Tibial artery (tissue), 4 donors: ENCODE results near the gene SMAD3.

Experiments
- DNase-seq, 2 donors: peaks; one replicate each; pipeline ENCODE4 v3.0.0-alpha.2; 2019
- H3K27ac ChIP-seq, 2 donors: fragments of 200-600 bp; sonication (generic) in 1 of 2; 1 replicate in 1 of 2; 2 replicates in 1 of 2; pipeline ENCODE4 v1.5.1; 2018 to 2019; ENCODE audit warnings: mild to moderate bottlenecking in 1 of 2
- H3K27me3 ChIP-seq, 2 donors: fragments of 200-600 bp; sonication (generic) in 1 of 2; one replicate each; pipeline versions ENCODE4 v1.5.1 to v1.6.0; 2016 to 2019
- H3K36me3 ChIP-seq, 3 donors: fragments of 200-600 bp; sonication (generic) in 2 of 3; one replicate each; pipeline ENCODE4 v1.5.1; 2016 to 2019; ENCODE audit warnings: mild to moderate bottlenecking in 2 of 3
- H3K4me1 ChIP-seq, 4 donors: fragments of 200-600 bp; sonication (generic) in 2 of 4; 1 replicate in 3 of 4; 2 replicates in 1 of 4; pipeline ENCODE4 v1.5.1; 2016 to 2019
- H3K4me3 ChIP-seq, 2 donors: fragments of 200-600 bp; sonication (generic) in 1 of 2; 1 replicate in 1 of 2; 2 replicates in 1 of 2; pipeline ENCODE4 v1.5.1; 2018 to 2019; ENCODE audit warnings: mild to moderate bottlenecking in 2 of 2
- H3K9me3 ChIP-seq, 3 donors: fragments of 200-600 bp; sonication (generic) in 1 of 3; one replicate each; pipeline ENCODE4 v1.5.1; 2016 to 2019
- CTCF ChIP-seq, 2 experiments: fragments of 200-600 bp in 1 of 2; fragments of 450-650 bp in 1 of 2; IDR thresholded peaks; one replicate each; pipeline ENCODE4 v1.5.1; 2017 to 2019; ENCODE audit warnings: antibody characterized with exemption in 2 of 2, mild to moderate bottlenecking in 1 of 2, moderate library complexity in 1 of 2
- intact Hi-C: fragments of 100-400 bp; cut with DNase I; formaldehyde crosslinking; loops from one replicate; pipeline ENCODE4 v1.15.0; 2023; ENCODE audit warnings: low total_unique reads

Gene SMAD3

GRCh38 chr15:67064607-67065530 lies 533 bp upstream of the SMAD3 start:
- no peaks in the 10 kb centered on the region for H3K27me3 ChIP-seq
- peak in 1 of 2 donors; percentile 67 for DNase-seq
- intact Hi-C loops: loop anchor here (5.0 to 10.0 kb wide), 2 partner anchors 50 to 457 kb away; partner anchors contain the start of gene C15orf61
- H3K27ac ChIP-seq: peak overlapping the region; percentile 90 to 93
- no peaks in the 10 kb centered on the region for H3K9me3 ChIP-seq
- peak overlapping the region; percentile 76 to 93 for H3K4me3 ChIP-seq
- no peak for TF ChIP-seq CTCF (IDR thresholded peaks at IDR 0.05)
- peaks cover 0 to 29% (median 27%) of the 10 kb centered on the region in 4 donors for H3K4me1 ChIP-seq
- no peaks in the 10 kb centered on the region for H3K36me3 ChIP-seq

DNA sequence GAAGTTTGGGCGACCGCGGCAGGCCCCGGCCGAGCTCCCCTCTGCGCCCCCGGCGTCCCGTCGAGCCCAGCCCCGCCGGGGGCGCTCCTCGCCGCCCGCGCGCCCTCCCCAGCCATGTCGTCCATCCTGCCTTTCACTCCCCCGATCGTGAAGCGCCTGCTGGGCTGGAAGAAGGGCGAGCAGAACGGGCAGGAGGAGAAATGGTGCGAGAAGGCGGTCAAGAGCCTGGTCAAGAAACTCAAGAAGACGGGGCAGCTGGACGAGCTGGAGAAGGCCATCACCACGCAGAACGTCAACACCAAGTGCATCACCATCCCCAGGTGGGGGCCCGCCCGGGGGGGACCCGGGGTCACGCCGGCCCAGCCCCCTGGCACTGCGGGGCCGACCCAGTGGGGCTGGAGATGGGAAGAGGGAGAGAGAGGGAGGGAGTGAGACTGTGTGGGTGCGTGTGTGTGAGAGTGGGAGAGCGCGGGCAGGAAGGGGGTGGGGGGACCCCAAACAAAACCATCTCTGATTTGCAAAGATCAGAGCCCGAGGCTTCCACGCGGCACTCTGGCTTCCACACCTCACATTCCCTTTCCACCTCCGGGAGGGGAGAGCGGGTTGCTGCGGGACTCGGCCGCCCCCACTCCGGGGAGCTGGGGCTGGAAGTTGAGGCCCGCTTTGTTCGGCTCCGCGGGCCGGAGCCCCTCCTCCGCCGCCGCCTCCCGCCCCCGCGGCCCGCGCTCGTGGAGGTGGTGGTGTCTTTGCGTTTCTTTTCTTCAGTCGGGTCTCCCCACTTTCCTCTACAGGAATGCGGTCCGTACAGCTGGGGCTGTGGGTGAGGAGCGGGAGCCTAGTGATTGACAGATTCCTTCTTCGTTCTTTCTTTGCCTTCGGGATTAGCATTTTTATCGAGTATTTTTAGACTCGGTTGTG lies 898 bp downstream of the SMAD3 start:
- Histone ChIP-seq H3K27ac (peak overlapping the region; percentile 90 to 93), H3K9me3 (no peaks in the 10 kb centered on the region), H3K4me1 (peaks cover 0 to 33% (median 27%) of the 10 kb centered on the region in 4 donors), H3K27me3 (no peaks in the 10 kb centered on the region), H3K4me3 (peak overlapping the region; percentile 76 to 93), H3K36me3 (no peaks in the 10 kb centered on the region)
- no peak for TF ChIP-seq CTCF (IDR thresholded peaks at IDR 0.05)
- intact Hi-C loops: loop anchor here (5.0 to 10.0 kb wide), 2 partner anchors 49 to 456 kb away; partner anchors contain the start of gene C15orf61
- no peak for DNase-seq

DNA sequence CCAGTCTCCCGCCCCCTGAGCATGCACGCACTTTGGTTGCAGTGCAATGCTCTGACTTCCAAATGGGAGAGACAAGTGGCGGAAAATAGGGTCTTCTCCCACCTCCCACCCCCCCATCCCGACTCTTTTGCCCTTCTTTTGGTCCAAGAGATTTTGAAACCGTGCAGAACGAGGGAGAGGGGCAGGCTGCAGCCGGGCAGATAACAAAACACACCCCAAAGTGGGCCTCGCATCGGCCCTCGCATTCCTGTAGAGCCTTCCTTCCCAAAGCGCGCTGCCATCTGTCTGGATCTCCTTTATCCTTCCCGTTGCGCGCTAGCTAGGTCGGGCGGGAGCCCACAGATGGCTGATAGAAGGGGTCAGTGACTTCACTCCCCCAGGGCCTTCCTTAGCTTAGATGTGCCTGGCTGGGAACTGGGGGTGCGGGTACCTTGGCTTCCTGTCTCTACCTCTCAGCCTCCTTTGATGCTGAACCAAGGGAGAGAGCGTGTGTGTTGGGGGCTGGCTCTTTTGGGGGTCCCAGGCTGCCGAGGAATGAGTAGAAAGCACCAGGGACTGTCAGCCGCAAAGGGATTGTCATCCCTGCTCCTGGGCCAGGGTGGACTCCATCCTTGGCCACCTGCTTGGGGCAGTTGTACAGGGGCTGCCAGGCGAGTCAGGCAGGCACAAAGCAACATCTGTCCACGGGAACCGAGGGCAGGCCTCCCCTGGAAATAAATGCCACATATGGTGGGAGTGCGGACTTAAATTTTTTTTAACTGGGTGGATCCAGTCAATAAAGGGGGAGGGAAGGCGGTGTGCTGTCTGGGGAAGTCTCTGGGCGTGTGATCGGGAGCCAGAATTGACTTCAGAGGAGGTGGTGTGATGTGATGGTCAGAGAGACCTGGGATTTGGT lies 1.8 kb downstream of the SMAD3 start:
- peaks cover 0 to 33% (median 27%) of the 10 kb centered on the region in 4 donors for H3K4me1 ChIP-seq
- TF ChIP-seq CTCF (IDR thresholded peaks at IDR 0.05): no peak
- no peaks in the 10 kb centered on the region for H3K36me3 ChIP-seq
- H3K27ac ChIP-seq: peak overlapping the region; percentile 90 to 93
- intact Hi-C loops: loop anchor here (5.0 to 10.0 kb wide), 2 partner anchors 48 to 455 kb away; partner anchors contain the start of gene C15orf61
- H3K9me3 ChIP-seq: no peaks in the 10 kb centered on the region
- DNase-seq: no peak
- H3K4me3 ChIP-seq: peak overlapping the region; percentile 76 to 93
- no peaks in the 10 kb centered on the region for H3K27me3 ChIP-seq

- H3K9me3 ChIP-seq: no peaks in the 10 kb centered on the region
- no peak for DNase-seq
- peaks cover 0 to 33% (median 29%) of the 10 kb centered on the region in 4 donors for H3K4me1 ChIP-seq
- no peaks in the 10 kb centered on the region for H3K36me3 ChIP-seq
- peak overlapping the region; percentile 76 to 93 for H3K4me3 ChIP-seq
- H3K27me3 ChIP-seq: no peaks in the 10 kb centered on the region
- peak overlapping the region; percentile 90 to 93 for H3K27ac ChIP-seq
- no peak for TF ChIP-seq CTCF (IDR thresholded peaks at IDR 0.05)
- intact Hi-C loops: loop anchor here (5.0 to 10.0 kb wide), 2 partner anchors 47 to 454 kb away; partner anchors contain the start of gene C15orf61
Observed at GRCh38 chr15:67067930-67068551, 2.6 kb downstream of the SMAD3 start.
